IMR-90 (cell line): Measurements from ENCODE around the gene PRDM13. TPM values are rescaled to one million over a fixed set of nuclear protein-coding genes. Genes with fewer than 3 reads are reported as not detected.

ENCODE experiments used
- ATAC-seq: fragments of 200-7000 bp; cut with Tn5 transposase; 2 replicates; pipeline ENCODE4 v1.9.1; 2020; ENCODE audit warnings: low read depth, mild to moderate bottlenecking, moderate library complexity
- BruUV-seq: library from RNA; stranded (reverse); fragments of 400-500 nt; replicated peaks from 2 replicates; lab custom pipeline; 2021; lab: Mats Ljungman, UMichigan
- CTCF ChIA-PET: fragments of 300-600 bp; formaldehyde crosslinking; extraction: SDS; loops from one replicate; lab custom pipeline; 2021; ENCODE audit warnings: antibody characterized with exemption; lab: Yijun Ruan, JAX
- POLR2A ChIA-PET: fragments of 300-600 bp; sonication (Branson Sonifier 250); formaldehyde crosslinking; loops from one replicate; lab custom pipeline; 2022; ENCODE audit warnings: antibody characterized with exemption; ENCODE audit not compliant: unreplicated experiment; lab: Charles Lee
- DNase-seq: peaks from one replicate; pipeline ENCODE4 v3.0.0; 2013
- H2AFZ ChIP-seq: replicated peaks from 2 replicates; pipeline ENCODE3; 2013; ENCODE audit warnings: low read length, mild to moderate bottlenecking; ENCODE audit not compliant: poor library complexity
- H2AK5ac ChIP-seq: 2 replicates; pipeline ENCODE4 v1.6.1; 2013; ENCODE audit warnings: low read depth, low read length, inconsistent platforms
- H2AK9ac ChIP-seq: replicated peaks from 2 replicates; pipeline ENCODE3; 2013; ENCODE audit warnings: mild to moderate bottlenecking, low read depth, low read length, moderate library complexity; ENCODE audit not compliant: poor library complexity
- H2BK120ac ChIP-seq: 2 replicates; pipeline ENCODE4 v1.6.1; 2013; ENCODE audit warnings: low read depth, low read length, inconsistent platforms
- H2BK15ac ChIP-seq: 3 replicates; pipeline ENCODE4 v1.6.1; 2013; ENCODE audit warnings: low read depth, low read length, inconsistent platforms
- H2BK20ac ChIP-seq: 2 replicates; pipeline ENCODE4 v1.6.1; 2013; ENCODE audit warnings: low read depth, mild to moderate bottlenecking, inconsistent platforms, low read length, moderate library complexity
- H2BK5ac ChIP-seq: 2 replicates; pipeline ENCODE4 v1.6.1; 2013; ENCODE audit warnings: mild to moderate bottlenecking, low read depth, low read length, inconsistent platforms; ENCODE audit not compliant: poor library complexity, severe bottlenecking
- H3K14ac ChIP-seq: replicated peaks from 2 replicates; pipeline ENCODE4 v1.6.1; 2013; ENCODE audit warnings: low read depth, low read length, inconsistent platforms
- H3K18ac ChIP-seq: 2 replicates; pipeline ENCODE4 v1.6.1; 2013; ENCODE audit warnings: low read depth, low read length, control low read depth
- H3K23ac ChIP-seq: 2 replicates; pipeline ENCODE4 v1.6.1; 2013; ENCODE audit warnings: low read depth, low read length, inconsistent platforms
- H3K27ac ChIP-seq: 2 replicates; pipeline ENCODE4 v1.5.1; 2013; ENCODE audit warnings: mild to moderate bottlenecking, control low read depth, low read length; ENCODE audit not compliant: insufficient read depth
- H3K27me3 ChIP-seq: 2 replicates; pipeline ENCODE4 v1.6.1; 2013; ENCODE audit warnings: low read length; ENCODE audit not compliant: control insufficient read depth, insufficient read depth
- H3K36me3 ChIP-seq: 2 replicates; pipeline ENCODE4 v1.6.1; 2013; ENCODE audit warnings: low read length, mixed read lengths; ENCODE audit not compliant: control insufficient read depth, insufficient read depth
- H3K4ac ChIP-seq: 2 replicates; pipeline ENCODE4 v1.6.1; 2013; ENCODE audit warnings: low read depth, low read length, inconsistent platforms
- H3K4me1 ChIP-seq: 2 replicates; pipeline ENCODE4 v1.6.1; 2013; ENCODE audit warnings: low read length, mixed read lengths; ENCODE audit not compliant: control insufficient read depth, insufficient read depth
- H3K4me2 ChIP-seq: 2 replicates; pipeline ENCODE4 v1.6.1; 2013; ENCODE audit warnings: low read depth, mild to moderate bottlenecking, control low read depth, low read length, moderate library complexity
- H3K4me3 ChIP-seq: 2 replicates; pipeline ENCODE4 v1.5.1; 2013; ENCODE audit warnings: low read depth, mild to moderate bottlenecking, control low read depth, low read length, moderate library complexity; ENCODE audit not compliant: insufficient read depth
- H3K56ac ChIP-seq: 2 replicates; pipeline ENCODE4 v1.6.1; 2013; ENCODE audit warnings: low read length, inconsistent platforms; ENCODE audit not compliant: insufficient read depth; ENCODE audit errors: extremely low read depth
- H3K79me1 ChIP-seq, 2 experiments: 2 replicates each; pipeline ENCODE4 v1.6.1; 2013; ENCODE audit warnings: low read length in 2 of 2, inconsistent platforms in 1 of 2, low read depth in 1 of 2
- H3K9ac ChIP-seq: 2 replicates; pipeline ENCODE4 v1.6.1; 2013; ENCODE audit warnings: low read depth, low read length, control low read depth
- H3K9me1 ChIP-seq: 2 replicates; pipeline ENCODE4 v1.6.1; 2013; ENCODE audit warnings: low read length, inconsistent platforms; ENCODE audit not compliant: insufficient read depth
- H3K9me3 ChIP-seq: 2 replicates; pipeline ENCODE4 v1.6.1; 2013; ENCODE audit warnings: low read length; ENCODE audit not compliant: control insufficient read depth, insufficient read depth
- H4K20me1 ChIP-seq: 2 replicates; pipeline ENCODE4 v1.6.1; 2013; ENCODE audit warnings: low read length, inconsistent platforms; ENCODE audit not compliant: insufficient read depth
- H4K5ac ChIP-seq: 2 replicates; pipeline ENCODE4 v1.6.1; 2013; ENCODE audit warnings: mild to moderate bottlenecking, low read depth, low read length, control low read depth
- H4K8ac ChIP-seq, 2 experiments: 2 replicates each; pipeline ENCODE4 v1.6.1; 2013; ENCODE audit warnings: low read depth in 2 of 2, low read length in 2 of 2, control low read depth in 1 of 2, inconsistent platforms in 1 of 2
- H4K91ac ChIP-seq: 2 replicates; pipeline ENCODE4 v1.6.1; 2013; ENCODE audit warnings: low read depth, low read length, inconsistent platforms; ENCODE audit not compliant: insufficient read depth
- CEBPB ChIP-seq: IDR thresholded peaks from 2 replicates; pipeline ENCODE4 v1.6.1; 2012; ENCODE audit warnings: low read depth, low read length, improper control_type of control experiment
- CHD1 ChIP-seq: IDR thresholded peaks from 2 replicates; pipeline ENCODE4 v1.6.1; 2012; ENCODE audit warnings: low read depth, low read length, improper control_type of control experiment
- FOS ChIP-seq: fragments of 150-350 bp; IDR thresholded peaks from 2 replicates; pipeline ENCODE4 v1.6.1; 2016; ENCODE audit warnings: low read depth, low read length
- MAFK ChIP-seq: IDR thresholded peaks from 2 replicates; pipeline ENCODE4 v1.6.1; 2012; ENCODE audit warnings: low read depth, low read length, improper control_type of control experiment
- MAZ ChIP-seq: IDR thresholded peaks from 2 replicates; pipeline ENCODE4 v1.6.1; 2012; ENCODE audit warnings: low read depth, mild to moderate bottlenecking, low read length, improper control_type of control experiment, moderate library complexity, borderline replicate concordance
- MXI1 ChIP-seq: IDR thresholded peaks from 2 replicates; pipeline ENCODE4 v1.6.1; 2012; ENCODE audit warnings: low read depth, mild to moderate bottlenecking, low read length, moderate library complexity, borderline replicate concordance
- NFE2L2 ChIP-seq: fragments of 150-350 bp; IDR thresholded peaks from 2 replicates; pipeline ENCODE4 v1.6.1; 2016; ENCODE audit warnings: low read depth, mild to moderate bottlenecking, low read length
- POLR2A ChIP-seq: IDR thresholded peaks from 2 replicates; pipeline ENCODE4 v1.6.1; 2012; ENCODE audit warnings: mild to moderate bottlenecking, low read depth, low read length
- RAD21 ChIP-seq: IDR thresholded peaks from 2 replicates; pipeline ENCODE4 v1.6.1; 2012; ENCODE audit warnings: low read length, improper control_type of control experiment
- RFX5 ChIP-seq: IDR thresholded peaks from 2 replicates; pipeline ENCODE4 v1.8.0; 2012; ENCODE audit warnings: low read depth, mild to moderate bottlenecking, low read length, moderate library complexity
- SMC3 ChIP-seq: fragments of 150-350 bp; IDR thresholded peaks from 2 replicates; pipeline ENCODE4 v1.6.1; 2016; ENCODE audit warnings: low read depth, mild to moderate bottlenecking, antibody characterized with exemption, low read length, moderate library complexity
- WGBS, 2 experiments: methylation state at CpG; one replicate each; pipeline versions ENCODE4 v1.1.5 to v1.1.7; 2013; ENCODE audit warnings: missing lambda C conversion rate in 2 of 2; ENCODE audit not compliant: insufficient read length in 1 of 2; ENCODE audit errors: extremely low coverage in 2 of 2; 5-methylcytosine and 5-hydroxymethylcytosine counted together
- dilution Hi-C: fragments of 300-500 bp; cut with HindIII; formaldehyde crosslinking; loops from one replicate; pipeline ENCODE4 v1.14.3; 2018; ENCODE audit warnings: low sequenced_read_pairs; ENCODE audit not compliant: unreplicated experiment
- in situ Hi-C: fragments of 300-500 bp; cut with MboI; formaldehyde crosslinking; loops from 3 replicates; pipeline ENCODE4 v1.14.3; 2019; ENCODE audit warnings: low sequenced_read_pairs, inconsistent platforms, mixed read lengths
- intact Hi-C: fragments of 100-400 bp; cut with micrococcal nuclease; formaldehyde crosslinking; loops from 2 replicates; pipeline ENCODE4 v1.10.0; 2022
- polyA plus RNA-seq, 3 experiments: library from polyadenylated mRNA; depleted of rRNA; stranded (reverse); fragments of >200 nt; gene quantifications; 2 replicates each; pipeline ENCODE4 v1.2.3, GENCODE V29; 2012; ENCODE audit warnings: low replicate concordance in 1 of 3
- total RNA-seq: library from RNA; depleted of rRNA; stranded (reverse); fragments of >200 nt; gene quantifications from 2 replicates; pipeline ENCODE4 v1.2.3, GENCODE V29; 2012
- TF ChIP-seq, protein P1 (sequence below): fragments of 150-350 bp; IDR thresholded peaks from 2 replicates; pipeline ENCODE4 v1.6.1; 2017; ENCODE audit warnings: mild to moderate bottlenecking, antibody characterized with exemption, low read length, low read depth
- TF ChIP-seq, protein P2 (sequence below): conservative IDR thresholded peaks from 2 replicates; pipeline ENCODE4 v1.5.1; 2012; ENCODE audit warnings: mild to moderate bottlenecking, low read depth, low read length, improper control_type of control experiment
- TF ChIP-seq, protein P3 (sequence below): fragments of 150-350 bp; IDR thresholded peaks from 2 replicates; pipeline ENCODE4 v1.6.1; 2016; ENCODE audit warnings: low read depth, mild to moderate bottlenecking, low read length, moderate library complexity, borderline replicate concordance

PRDM13 gene
- total and polyA plus RNA-seq, 2 of the 4 experiments (the other 2 are of a cell fraction), result not detected

DNA sequence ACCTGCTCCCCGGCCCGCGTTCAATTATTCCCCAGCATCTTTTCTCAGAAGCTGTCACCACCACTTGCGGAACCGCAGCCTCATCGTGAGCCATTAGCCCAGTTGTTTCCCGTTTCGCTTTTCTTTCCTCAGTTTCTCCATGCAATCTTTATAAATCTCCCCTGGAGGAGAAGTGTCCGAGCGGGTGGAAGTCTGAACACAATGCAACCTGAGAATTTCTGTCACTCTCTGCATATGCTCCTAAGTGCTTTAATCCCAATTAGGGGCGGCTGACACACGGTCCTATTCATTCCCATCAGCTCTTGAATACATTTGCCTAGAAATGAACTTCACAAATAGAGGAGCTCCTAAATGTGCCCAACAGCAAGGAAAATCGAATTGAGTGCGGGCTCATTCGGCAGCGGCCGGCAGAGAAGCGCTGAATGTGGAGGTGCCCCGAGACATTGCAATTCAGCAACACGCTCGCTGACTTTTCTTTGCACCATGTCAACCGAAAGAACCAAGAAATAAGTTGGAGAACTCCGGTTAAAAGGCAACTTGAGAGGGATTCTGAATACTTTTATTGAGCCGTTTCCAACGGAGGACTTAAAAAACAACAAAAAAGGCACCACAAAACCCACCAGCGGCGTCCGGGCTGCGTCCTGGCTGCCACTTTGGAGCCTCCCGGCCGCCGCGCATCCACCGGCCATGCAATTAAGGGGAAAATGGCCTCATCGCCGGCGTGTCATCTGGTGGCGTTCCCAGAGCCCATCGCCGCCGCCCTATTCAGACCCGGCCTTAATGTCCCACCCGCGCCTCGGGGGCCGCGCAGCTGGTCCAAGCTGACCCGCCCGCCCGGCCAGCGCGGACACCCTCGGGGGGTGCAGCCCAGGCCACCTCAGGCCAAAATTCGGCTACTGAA is 3.9 kb upstream of the PRDM13 start:
- H3K27ac ChIP-seq, result no peak overlapping the region
- H4K8ac ChIP-seq, result no peak overlapping the region
- H2AK9ac ChIP-seq, result no peak overlapping the region
- DNase-seq (no peak), ATAC-seq (peak; percentile 25; the same call in 1 of the 2 replicates)
- no peak overlapping the region for H3K56ac ChIP-seq
- H3K9me1 ChIP-seq, result no peaks in the 10 kb centered on the region; the same call in 1 of the 2 replicates
- H2BK5ac ChIP-seq, result no peak overlapping the region
- H4K5ac ChIP-seq, result no peak overlapping the region
- peaks cover 5% of the 10 kb centered on the region; the same call in 1 of the 2 replicates for H3K9me3 ChIP-seq
- no peaks in the 10 kb centered on the region for H3K4me1 ChIP-seq
- no peak overlapping the region for H2AK5ac ChIP-seq
- H3K79me1 ChIP-seq, result no peaks in the 10 kb centered on the region
- peak overlapping the region; percentile 49; the same call in 1 of the 2 replicates for H3K4me2 ChIP-seq
- no peak overlapping the region for H2BK20ac ChIP-seq
- no peak overlapping the region for H4K91ac ChIP-seq
- POLR2A ChIA-PET, result no interaction called here
- BruUV-seq, result no TSS peak
- H2AFZ ChIP-seq, result peak overlapping the region; percentile 81
- H3K18ac ChIP-seq, result no peak overlapping the region
- WGBS, 2 experiments, result 5% methylated on average over 16 of the region's 54 CpGs; no CpG with 5 or more reads in 1 of the 2 experiments
- no peak overlapping the region for H3K4me3 ChIP-seq
- no peaks in the 10 kb centered on the region for H3K36me3 ChIP-seq
- CTCF ChIA-PET, result no interaction called here
- dilution Hi-C loops (no loop called here), in situ Hi-C loops (no loop called here), intact Hi-C loops (no loop called here)
- no peak overlapping the region for H3K14ac ChIP-seq
- no peak overlapping the region for H3K4ac ChIP-seq
- no peak overlapping the region for H2BK15ac ChIP-seq
- H3K23ac ChIP-seq, result no peak overlapping the region
- H3K9ac ChIP-seq, result no peak overlapping the region
- H2BK120ac ChIP-seq, result no peak overlapping the region
- H3K27me3 ChIP-seq, result peaks cover 83% of the 10 kb centered on the region
- H4K20me1 ChIP-seq, result no peaks in the 10 kb centered on the region
- TF ChIP-seq POLR2A (no peak), MAZ (no peak), MAFK (no peak), CHD1 (no peak), MXI1 (no peak), NFE2L2 (no peak), RAD21 (no peak), FOS (no peak), SMC3 (no peak), RFX5 (no peak), CEBPB (no peak)
- TF ChIP-seq, protein P1, sequence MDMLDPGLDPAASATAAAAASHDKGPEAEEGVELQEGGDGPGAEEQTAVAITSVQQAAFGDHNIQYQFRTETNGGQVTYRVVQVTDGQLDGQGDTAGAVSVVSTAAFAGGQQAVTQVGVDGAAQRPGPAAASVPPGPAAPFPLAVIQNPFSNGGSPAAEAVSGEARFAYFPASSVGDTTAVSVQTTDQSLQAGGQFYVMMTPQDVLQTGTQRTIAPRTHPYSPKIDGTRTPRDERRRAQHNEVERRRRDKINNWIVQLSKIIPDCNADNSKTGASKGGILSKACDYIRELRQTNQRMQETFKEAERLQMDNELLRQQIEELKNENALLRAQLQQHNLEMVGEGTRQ, result no peak
- TF ChIP-seq, protein P2, sequence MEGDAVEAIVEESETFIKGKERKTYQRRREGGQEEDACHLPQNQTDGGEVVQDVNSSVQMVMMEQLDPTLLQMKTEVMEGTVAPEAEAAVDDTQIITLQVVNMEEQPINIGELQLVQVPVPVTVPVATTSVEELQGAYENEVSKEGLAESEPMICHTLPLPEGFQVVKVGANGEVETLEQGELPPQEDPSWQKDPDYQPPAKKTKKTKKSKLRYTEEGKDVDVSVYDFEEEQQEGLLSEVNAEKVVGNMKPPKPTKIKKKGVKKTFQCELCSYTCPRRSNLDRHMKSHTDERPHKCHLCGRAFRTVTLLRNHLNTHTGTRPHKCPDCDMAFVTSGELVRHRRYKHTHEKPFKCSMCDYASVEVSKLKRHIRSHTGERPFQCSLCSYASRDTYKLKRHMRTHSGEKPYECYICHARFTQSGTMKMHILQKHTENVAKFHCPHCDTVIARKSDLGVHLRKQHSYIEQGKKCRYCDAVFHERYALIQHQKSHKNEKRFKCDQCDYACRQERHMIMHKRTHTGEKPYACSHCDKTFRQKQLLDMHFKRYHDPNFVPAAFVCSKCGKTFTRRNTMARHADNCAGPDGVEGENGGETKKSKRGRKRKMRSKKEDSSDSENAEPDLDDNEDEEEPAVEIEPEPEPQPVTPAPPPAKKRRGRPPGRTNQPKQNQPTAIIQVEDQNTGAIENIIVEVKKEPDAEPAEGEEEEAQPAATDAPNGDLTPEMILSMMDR, result no peak
- TF ChIP-seq, protein P3, sequence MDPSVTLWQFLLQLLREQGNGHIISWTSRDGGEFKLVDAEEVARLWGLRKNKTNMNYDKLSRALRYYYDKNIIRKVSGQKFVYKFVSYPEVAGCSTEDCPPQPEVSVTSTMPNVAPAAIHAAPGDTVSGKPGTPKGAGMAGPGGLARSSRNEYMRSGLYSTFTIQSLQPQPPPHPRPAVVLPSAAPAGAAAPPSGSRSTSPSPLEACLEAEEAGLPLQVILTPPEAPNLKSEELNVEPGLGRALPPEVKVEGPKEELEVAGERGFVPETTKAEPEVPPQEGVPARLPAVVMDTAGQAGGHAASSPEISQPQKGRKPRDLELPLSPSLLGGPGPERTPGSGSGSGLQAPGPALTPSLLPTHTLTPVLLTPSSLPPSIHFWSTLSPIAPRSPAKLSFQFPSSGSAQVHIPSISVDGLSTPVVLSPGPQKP, result no peak
